DOHH2 (cell line): Measurements from ENCODE around the gene WFDC11.

Experiments used
- H3F3A ChIP-seq: fragments of 200-600 bp; sonication (generic), shearing (Covaris generic); 2 replicates; pipeline ENCODE4 v1.6.0; 2016; ENCODE audit warnings: antibody characterized with exemption, mild to moderate bottlenecking; ENCODE audit not compliant: control insufficient read depth, insufficient read depth
- H3K27ac ChIP-seq: fragments of 200-600 bp; sonication (generic); 2 replicates; pipeline ENCODE4 v1.5.1; 2014; ENCODE audit warnings: low read depth, mild to moderate bottlenecking, low read length, moderate library complexity
- H3K27me3 ChIP-seq: fragments of 200-600 bp; sonication (generic); 2 replicates; pipeline ENCODE4 v1.6.1; 2014; ENCODE audit warnings: mild to moderate bottlenecking, low read length, mixed read lengths; ENCODE audit not compliant: control insufficient read depth
- H3K36me3 ChIP-seq: fragments of 200-600 bp; sonication (generic); 2 replicates; pipeline ENCODE4 v1.6.1; 2014; ENCODE audit warnings: mild to moderate bottlenecking, low read length, moderate library complexity, mixed read lengths; ENCODE audit not compliant: control insufficient read depth
- H3K4me1 ChIP-seq: fragments of 200-600 bp; sonication (generic); 2 replicates; pipeline ENCODE4 v1.6.1; 2014; ENCODE audit warnings: mild to moderate bottlenecking, low read length, mixed read lengths; ENCODE audit not compliant: control insufficient read depth
- H3K4me2 ChIP-seq: fragments of 200-600 bp; sonication (generic); 2 replicates; pipeline ENCODE4 v1.6.0; 2014; ENCODE audit warnings: mild to moderate bottlenecking, low read length, moderate library complexity
- H3K4me3 ChIP-seq: fragments of 200-600 bp; sonication (generic); 2 replicates; pipeline ENCODE4 v1.5.1; 2014; ENCODE audit warnings: mild to moderate bottlenecking, low read length, mixed read lengths
- H3K79me2 ChIP-seq: fragments of 200-600 bp; sonication (generic); 2 replicates; pipeline ENCODE4 v1.6.1; 2014; ENCODE audit warnings: mild to moderate bottlenecking, low read length, mixed read lengths; ENCODE audit not compliant: control insufficient read depth
- H3K9me2 ChIP-seq: fragments of 200-600 bp; sonication (generic); replicated peaks from 2 replicates; pipeline ENCODE4 v1.6.1; 2014; ENCODE audit warnings: mild to moderate bottlenecking, low read length, mixed read lengths; ENCODE audit not compliant: control insufficient read depth
- H3K9me3 ChIP-seq: fragments of 200-600 bp; sonication (generic); 2 replicates; pipeline ENCODE4 v1.6.1; 2014; ENCODE audit warnings: antibody characterized with exemption, low read length, mixed read lengths; ENCODE audit not compliant: control insufficient read depth, insufficient read depth
- H4K20me1 ChIP-seq: fragments of 200-600 bp; sonication (generic); 2 replicates; pipeline ENCODE4 v1.6.0; 2014; ENCODE audit warnings: low read depth, mild to moderate bottlenecking, antibody characterized with exemption, low read length, moderate library complexity; ENCODE audit not compliant: control insufficient read depth, insufficient read depth
- EZH2phosphoT487 ChIP-seq: fragments of 200-600 bp; sonication (generic); IDR thresholded peaks from 2 replicates; pipeline ENCODE4 v1.6.1; 2017; ENCODE audit warnings: borderline replicate concordance, mild to moderate bottlenecking, antibody characterized with exemption, low read length, moderate library complexity, mixed read lengths
- TF ChIP-seq, protein P1 (sequence below): fragments of 200-600 bp; sonication (generic); IDR thresholded peaks from one replicate; pipeline ENCODE4 v1.5.1; 2014; ENCODE audit warnings: antibody characterized with exemption, mild to moderate bottlenecking, low read depth, low read length; ENCODE audit not compliant: poor library complexity, severe bottlenecking

WFDC11 gene

DNA sequence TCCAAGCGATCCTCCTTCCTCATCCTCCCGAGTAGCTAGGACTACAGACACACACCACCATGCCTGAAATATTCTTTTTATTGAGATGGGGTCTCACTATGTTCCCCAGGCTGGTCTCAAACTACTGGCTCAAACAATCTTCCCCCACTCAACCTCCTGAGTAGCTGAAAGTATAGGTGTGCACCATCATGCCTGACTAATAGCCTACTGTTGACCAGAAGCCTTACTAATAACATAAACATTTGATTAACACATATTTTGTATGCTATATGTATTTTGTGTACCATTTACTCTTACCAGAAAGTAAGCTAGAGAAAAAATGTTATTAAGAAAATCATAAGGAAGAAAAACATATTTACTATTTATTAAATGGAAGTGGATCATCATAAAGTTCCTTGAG is 52.4 kb downstream of the WFDC11 start:
- no peaks in the 10 kb centered on the region for H3K79me2 ChIP-seq
- no peak overlapping the region for H3K4me3 ChIP-seq
- TF ChIP-seq, protein P1, sequence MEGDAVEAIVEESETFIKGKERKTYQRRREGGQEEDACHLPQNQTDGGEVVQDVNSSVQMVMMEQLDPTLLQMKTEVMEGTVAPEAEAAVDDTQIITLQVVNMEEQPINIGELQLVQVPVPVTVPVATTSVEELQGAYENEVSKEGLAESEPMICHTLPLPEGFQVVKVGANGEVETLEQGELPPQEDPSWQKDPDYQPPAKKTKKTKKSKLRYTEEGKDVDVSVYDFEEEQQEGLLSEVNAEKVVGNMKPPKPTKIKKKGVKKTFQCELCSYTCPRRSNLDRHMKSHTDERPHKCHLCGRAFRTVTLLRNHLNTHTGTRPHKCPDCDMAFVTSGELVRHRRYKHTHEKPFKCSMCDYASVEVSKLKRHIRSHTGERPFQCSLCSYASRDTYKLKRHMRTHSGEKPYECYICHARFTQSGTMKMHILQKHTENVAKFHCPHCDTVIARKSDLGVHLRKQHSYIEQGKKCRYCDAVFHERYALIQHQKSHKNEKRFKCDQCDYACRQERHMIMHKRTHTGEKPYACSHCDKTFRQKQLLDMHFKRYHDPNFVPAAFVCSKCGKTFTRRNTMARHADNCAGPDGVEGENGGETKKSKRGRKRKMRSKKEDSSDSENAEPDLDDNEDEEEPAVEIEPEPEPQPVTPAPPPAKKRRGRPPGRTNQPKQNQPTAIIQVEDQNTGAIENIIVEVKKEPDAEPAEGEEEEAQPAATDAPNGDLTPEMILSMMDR, result no peak
- TF ChIP-seq EZH2phosphoT487, result no peak

DNA sequence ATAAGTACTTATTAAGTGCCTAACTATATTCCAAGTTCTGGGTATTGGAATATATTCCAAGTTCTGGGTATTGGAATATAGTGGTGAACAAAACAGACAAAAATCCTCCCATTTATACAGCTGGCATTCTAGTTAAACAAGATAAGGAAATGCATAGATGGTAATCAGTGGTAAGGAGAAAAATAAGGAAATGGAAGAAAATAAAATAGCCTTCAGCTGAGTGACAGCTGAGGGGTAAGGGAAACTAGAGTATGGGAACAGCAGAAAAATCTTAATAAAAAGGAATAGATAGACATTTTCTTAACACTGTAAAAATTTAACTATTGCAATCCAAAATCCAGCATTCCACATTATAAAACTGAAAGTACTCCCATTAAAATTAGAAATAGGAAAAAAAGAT is 57.7 kb downstream of the WFDC11 start:
- H3K9me3 ChIP-seq, result no peaks in the 10 kb centered on the region
- H3K36me3 ChIP-seq, result no peaks in the 10 kb centered on the region
- no peak overlapping the region for H3K4me3 ChIP-seq
- no peaks in the 10 kb centered on the region for H4K20me1 ChIP-seq
- no peaks in the 10 kb centered on the region for H3F3A ChIP-seq
- TF ChIP-seq EZH2phosphoT487, result no peak
- TF ChIP-seq, protein P1, result no peak
- H3K9me2 ChIP-seq, result no peaks in the 10 kb centered on the region
- no peaks in the 10 kb centered on the region for H3K79me2 ChIP-seq
- H3K27me3 ChIP-seq, result peaks cover 5% of the 10 kb centered on the region; the same call in 1 of the 2 replicates
- no peaks in the 10 kb centered on the region for H3K4me1 ChIP-seq
- H3K27ac ChIP-seq, result no peak overlapping the region
- no peak overlapping the region for H3K4me2 ChIP-seq

More for the DNA sequence above, 52.4 kb downstream of the WFDC11 start:
- Histone ChIP-seq H3K27me3 (peaks cover 5% of the 10 kb centered on the region; the same call in 1 of the 2 replicates), H4K20me1 (no peaks in the 10 kb centered on the region), H3K4me2 (no peak overlapping the region), H3K9me3 (no peaks in the 10 kb centered on the region), H3F3A (no peaks in the 10 kb centered on the region), H3K9me2 (no peaks in the 10 kb centered on the region), H3K4me1 (no peaks in the 10 kb centered on the region), H3K27ac (no peak overlapping the region), H3K36me3 (no peaks in the 10 kb centered on the region)

DNA sequence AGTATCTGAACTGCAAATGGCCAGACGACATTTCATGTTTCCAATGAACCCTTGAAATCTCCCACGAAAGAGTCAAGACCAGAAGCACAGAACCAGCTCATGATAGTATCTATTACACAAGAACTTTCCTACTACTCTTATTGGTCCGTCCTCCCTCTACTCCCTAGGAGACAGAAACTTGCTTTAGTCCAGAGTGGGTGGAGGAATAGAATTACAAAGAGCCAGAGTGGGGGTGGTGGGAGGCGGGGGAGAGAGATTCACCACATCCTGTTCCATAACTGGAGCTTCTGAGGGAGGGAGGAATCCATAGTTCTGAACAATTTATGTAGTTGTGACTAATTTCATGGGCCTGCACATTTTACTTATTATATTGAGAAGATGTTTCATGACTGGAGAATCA is 59.0 kb downstream of the WFDC11 start:
- H3K27ac ChIP-seq, result no peak overlapping the region
- H3K9me2 ChIP-seq, result no peaks in the 10 kb centered on the region
- peaks cover 4% of the 10 kb centered on the region; the same call in 1 of the 2 replicates for H3K9me3 ChIP-seq
- no peaks in the 10 kb centered on the region for H3F3A ChIP-seq
- H3K27me3 ChIP-seq, result peaks cover 5% of the 10 kb centered on the region; the same call in 1 of the 2 replicates
- no peak for TF ChIP-seq EZH2phosphoT487
- TF ChIP-seq, protein P1, result no peak
- H3K4me1 ChIP-seq, result no peaks in the 10 kb centered on the region
- H4K20me1 ChIP-seq, result no peaks in the 10 kb centered on the region
- no peaks in the 10 kb centered on the region for H3K36me3 ChIP-seq
- no peak overlapping the region for H3K4me3 ChIP-seq
- no peaks in the 10 kb centered on the region for H3K79me2 ChIP-seq
- no peak overlapping the region for H3K4me2 ChIP-seq
